Measurements from ENCODE around the gene CD209. TPM values are rescaled to one million over a fixed set of nuclear protein-coding genes. Genes with fewer than 3 reads are reported as not detected.

Gene CD209
- total and polyA plus RNA-seq, 2 of the 8 experiments (the other 6 are each of a cell fraction or from before 2014, with no cell fraction given) = 0.05 to 0.22 TPM

- no peak within 1 kb of the TSS for H4K8ac ChIP-seq (ENCODE audit: extremely low read depth, insufficient read depth, low read length)
- H4K5ac ChIP-seq (ENCODE audit: insufficient read length, low read depth, low read length) = no peak within 1 kb of the TSS
- no peak within 1 kb of the TSS for H2BK5ac ChIP-seq (ENCODE audit: low read depth, low read length)
- 0 out of 2 replicates have a peak, but pooled peaks cover 1% of the 10 kb centered on the region for H3K23me2 ChIP-seq (ENCODE audit: low read depth, low read length)
- no peak within 1 kb of the TSS for H3K56ac ChIP-seq (replicated peaks; ENCODE audit: insufficient read length, low read depth, low read length)
- no peak within 1 kb of the TSS for H2BK12ac ChIP-seq (ENCODE audit: low read depth, low read length)
- H3K9me3 ChIP-seq (ENCODE audit: insufficient read depth in 2 of 2, low read depth in 1 of 2, low read length in 1 of 2) = no peaks in the 10 kb centered on the region; a peak in 1 of 4 replicates
- peak; percentile 20; the same call in 1 of the 2 replicates for TF ChIP-seq KDM1A (IDR thresholded peaks at IDR 0.05; ENCODE audit: borderline replicate concordance, low read length)
- no peak for TF ChIP-seq SIN3A (conservative IDR thresholded peaks at IDR 0.05 in 1 of 2, IDR thresholded peaks at IDR 0.05 in 1 of 2; ENCODE audit: low read depth in 1 of 2, low read length in 2 of 2)
- H3K9ac ChIP-seq (replicated peaks in 1 of 4; ENCODE audit: extremely low read depth in 1 of 4, low read depth in 3 of 4, low read length in 3 of 4) = no peak within 1 kb of the TSS
- no peak within 1 kb of the TSS for H3K14ac ChIP-seq (ENCODE audit: insufficient read length)
- WGBS, 2 experiments (ENCODE audit: extremely low coverage in 1 of 2, insufficient coverage in 1 of 2, insufficient read length in 1 of 2, insufficient replicate concordance in 2 of 2, low coverage in 1 of 2, low lambda C conversion rate in 2 of 2, missing lambda C conversion rate in 1 of 2) = 89% methylated on average over 15 of the region's 20 CpGs; no CpG with 5 or more reads in 1 of the 2 experiments
- no peaks in the 10 kb centered on the region for H3K79me2 ChIP-seq (ENCODE audit: control insufficient read depth in 1 of 2, insufficient read depth in 2 of 2, low read length in 2 of 2)
- H3K23ac ChIP-seq (ENCODE audit: insufficient read length) = no peak within 1 kb of the TSS
- no peak for FAIRE-seq
- DNase-seq (ENCODE audit: low read depth in 1 of 2, low spot score in 2 of 2) = no peak
- peaks cover 0 to 13% (median 8%) of the 10 kb centered on the region in 4 experiments; a peak in 5 of 7 replicates for H3K4me1 ChIP-seq (replicated peaks in 1 of 4; ENCODE audit: control insufficient read depth in 3 of 4, insufficient read depth in 4 of 4, low read length in 3 of 4)
- H2BK20ac ChIP-seq (ENCODE audit: low read length) = no peak within 1 kb of the TSS
- no peaks in the 10 kb centered on the region; a peak in 1 of 7 replicates for H3K27me3 ChIP-seq (replicated peaks in 1 of 4; ENCODE audit: control insufficient read depth in 3 of 4, extremely low read depth in 1 of 4, insufficient read depth in 3 of 4, low read length in 3 of 4)
- no peak within 1 kb of the TSS for H2BK15ac ChIP-seq (ENCODE audit: low read length)
- no peak within 1 kb of the TSS for H3K4me2 ChIP-seq (ENCODE audit: insufficient read depth in 1 of 2, low read depth in 2 of 2, low read length in 2 of 2)
- no peaks in the 10 kb centered on the region for H4K20me1 ChIP-seq (replicated peaks in 1 of 2; ENCODE audit: control insufficient read depth in 1 of 2, insufficient read depth in 2 of 2, low read length in 2 of 2)
- CTCF ChIA-PET (ENCODE audit: partially characterized antibody) = interaction anchor here (1.0 kb wide), 1 partner anchor 21 kb away, joined by 3 read pairs; the partner anchor contains the start of gene TRAPPC5
- POLR2A ChIA-PET (ENCODE audit: partially characterized antibody) = no interaction called here
- H3K79me1 ChIP-seq (ENCODE audit: low read depth, low read length) = no peaks in the 10 kb centered on the region
- H3K4me3 ChIP-seq (ENCODE audit: extremely low read depth in 1 of 4, insufficient read depth in 2 of 4, low read depth in 3 of 4, low read length in 4 of 4) = no peak within 1 kb of the TSS
- no peak within 1 kb of the TSS for H4K91ac ChIP-seq (replicated peaks; ENCODE audit: insufficient read length, low read length)
- H2BK120ac ChIP-seq (replicated peaks; ENCODE audit: low read depth, low read length) = no peak within 1 kb of the TSS
- no peaks in the 10 kb centered on the region for H3K36me3 ChIP-seq (ENCODE audit: control insufficient read depth in 2 of 4, insufficient read depth in 4 of 4, low read length in 3 of 4)
- H3K4ac ChIP-seq (replicated peaks; ENCODE audit: insufficient read length, low read depth, low read length) = no peak within 1 kb of the TSS
- H2AFZ ChIP-seq (ENCODE audit: low read length) = no peak within 1 kb of the TSS
- H2AK5ac ChIP-seq (ENCODE audit: low read depth, low read length) = no peak within 1 kb of the TSS
- H3K18ac ChIP-seq (ENCODE audit: extremely low read depth, low read length) = no peak within 1 kb of the TSS; the same call in none of the 2 replicates
- H3K27ac ChIP-seq (ENCODE audit: low read depth, low read length) = no peak within 1 kb of the TSS
Measured at GRCh38 chr19:7701654-7702457, 45.5 kb downstream of the CD209 start, which contains the start of gene FCER2. Gene FCER2 (minus strand): TSS chr19:7702131. CDS start chr19:7699760, 2,371 bp downstream.

Measured in H1 (cell line).